GM18870 (cell line): Measurements from ENCODE around the gene KIF1C.

Experiments used
- ATAC-seq: cut with Tn5 transposase; IDR thresholded peaks from one replicate; pipeline ENCODE4 v1.9.1; 2021; ENCODE audit warnings: moderate library complexity; ENCODE audit not compliant: unreplicated experiment

The KIF1C gene

DNA sequence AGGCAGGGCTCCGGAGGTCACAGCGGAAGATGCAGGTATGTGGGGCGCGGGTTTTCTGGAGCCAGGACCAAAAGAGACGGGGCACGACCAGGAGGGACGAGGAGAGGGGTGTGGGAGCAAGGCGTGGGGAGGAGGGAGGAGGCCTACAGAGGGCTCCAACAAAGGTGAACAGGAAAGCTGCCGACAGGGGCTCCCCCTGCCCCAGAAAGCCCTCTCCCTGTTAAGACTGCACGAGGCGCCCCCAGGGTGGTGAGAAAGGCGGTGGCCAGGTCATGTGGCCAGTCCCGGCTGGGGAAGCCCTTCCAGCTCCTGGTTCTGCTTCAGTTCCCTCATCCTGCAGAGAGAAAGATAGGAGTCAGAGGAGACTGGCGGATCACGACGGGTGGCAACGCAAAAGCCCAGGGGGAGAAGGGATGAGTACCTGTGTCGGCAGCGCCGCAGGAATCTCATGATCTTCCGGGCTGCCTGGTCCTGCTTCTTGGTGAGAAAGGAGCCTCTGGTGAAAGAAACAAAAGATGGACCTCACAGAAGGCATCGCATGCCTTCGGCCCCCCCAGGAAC lies 29.2 kb upstream of the KIF1C start:
- no peak for ATAC-seq

DNA sequence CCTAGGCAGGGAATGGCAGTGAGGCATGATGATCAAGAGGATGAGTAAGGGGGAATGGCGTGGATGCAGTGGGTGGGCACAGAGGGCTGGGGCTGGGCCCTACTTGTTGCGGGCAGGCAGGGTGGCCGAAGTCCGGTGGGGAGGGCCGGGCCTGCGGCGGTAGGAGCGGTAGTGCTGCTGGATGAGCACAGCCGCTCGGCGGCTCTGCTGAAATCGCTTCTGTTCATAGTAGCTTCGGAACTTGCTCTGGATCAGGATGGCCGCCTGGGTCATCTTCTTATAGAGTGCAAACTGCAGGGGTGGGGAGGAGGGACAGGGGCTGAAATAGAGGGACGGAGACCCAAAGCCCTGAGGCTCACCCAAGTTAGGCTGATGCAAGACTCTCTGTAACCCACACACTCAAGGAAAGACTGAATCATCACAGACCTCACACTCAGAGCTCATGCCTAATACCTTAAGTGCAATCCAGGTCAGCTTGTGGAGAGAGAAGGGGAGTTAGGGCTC lies 28.7 kb upstream of the KIF1C start:
- no peak for ATAC-seq

DNA sequence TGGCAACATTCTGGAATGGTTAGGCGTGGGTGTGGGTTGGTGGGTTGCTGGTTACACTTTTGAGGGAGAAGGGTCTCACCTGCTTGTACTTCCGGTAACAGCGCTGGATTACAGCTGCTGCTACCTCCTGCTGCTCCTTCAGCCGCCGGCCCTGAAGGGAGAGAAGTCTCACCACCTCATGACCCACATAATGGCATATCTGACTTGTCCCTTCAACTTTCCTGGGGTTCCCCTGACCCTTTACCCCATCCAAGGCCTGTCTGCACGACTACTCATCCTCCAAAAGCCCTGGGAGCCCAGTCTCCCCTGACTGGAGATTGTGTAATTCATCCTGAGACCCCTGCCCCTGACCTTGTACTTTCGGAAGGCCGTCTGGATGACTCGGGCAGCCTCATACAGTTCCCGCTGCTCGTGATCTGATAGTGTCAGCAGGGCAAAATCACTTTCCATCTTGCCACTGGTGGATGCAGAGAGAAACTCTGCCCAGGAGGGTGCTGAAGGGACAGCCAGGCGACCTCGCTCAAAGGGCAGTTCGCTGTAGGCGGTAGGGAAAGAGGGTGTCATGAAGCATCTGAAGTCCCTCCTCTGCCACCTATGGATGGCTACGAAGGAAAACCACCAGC lies 28.1 kb upstream of the KIF1C start:
- no peak for ATAC-seq

GRCh38 chr17:4970273-4970672 lies 27.5 kb upstream of the KIF1C start:
- ATAC-seq: no peak

GRCh38 chr17:4971826-4972225 lies 25.9 kb upstream of the KIF1C start:
- no peak for ATAC-seq

GRCh38 chr17:4972322-4972721 lies 25.4 kb upstream of the KIF1C start:
- ATAC-seq: no peak

GRCh38 chr17:4972752-4973151 lies 25.0 kb upstream of the KIF1C start:
- ATAC-seq: no peak

DNA sequence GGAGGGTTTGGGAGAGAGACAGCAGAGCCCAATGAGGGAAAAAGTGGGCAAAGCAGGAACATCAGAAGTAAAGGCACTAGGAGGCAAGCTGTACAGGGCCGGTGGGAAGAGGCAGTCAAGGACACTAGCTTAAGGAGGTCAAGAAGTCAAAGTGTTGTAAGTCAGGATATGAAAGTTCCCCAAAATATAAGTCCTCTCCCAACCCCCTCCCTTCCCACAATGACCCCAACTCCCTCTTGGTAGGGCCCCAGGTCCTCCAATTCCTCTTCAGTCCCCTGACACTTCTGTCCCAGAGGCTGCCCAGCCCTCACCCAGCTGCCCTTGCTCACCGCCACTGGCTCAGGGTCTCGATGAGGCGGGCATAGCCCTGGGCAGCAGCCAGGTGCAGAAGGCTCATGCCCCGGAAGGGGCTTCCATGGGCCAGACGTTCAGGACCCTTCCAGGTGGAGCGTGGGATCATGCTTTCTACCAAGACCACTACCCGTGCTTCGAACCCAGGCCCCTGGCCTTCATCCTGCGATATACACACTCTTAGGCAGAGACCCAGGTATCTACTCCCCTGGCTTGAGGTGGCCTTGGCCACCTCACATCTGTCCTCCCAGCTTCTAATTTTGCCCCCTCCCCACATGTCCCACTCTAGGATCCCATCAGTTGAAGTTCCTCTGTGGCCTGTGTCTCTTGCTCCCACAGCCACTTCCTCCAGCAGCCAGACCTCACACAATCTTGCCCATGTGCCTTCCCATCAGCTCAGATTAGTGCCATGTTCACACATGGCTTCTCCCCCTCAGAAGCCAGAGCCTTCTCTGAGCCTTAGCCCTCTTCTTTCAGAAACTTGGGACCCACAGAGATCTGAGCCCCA lies 24.3 kb upstream of the KIF1C start:
- no peak for ATAC-seq

DNA sequence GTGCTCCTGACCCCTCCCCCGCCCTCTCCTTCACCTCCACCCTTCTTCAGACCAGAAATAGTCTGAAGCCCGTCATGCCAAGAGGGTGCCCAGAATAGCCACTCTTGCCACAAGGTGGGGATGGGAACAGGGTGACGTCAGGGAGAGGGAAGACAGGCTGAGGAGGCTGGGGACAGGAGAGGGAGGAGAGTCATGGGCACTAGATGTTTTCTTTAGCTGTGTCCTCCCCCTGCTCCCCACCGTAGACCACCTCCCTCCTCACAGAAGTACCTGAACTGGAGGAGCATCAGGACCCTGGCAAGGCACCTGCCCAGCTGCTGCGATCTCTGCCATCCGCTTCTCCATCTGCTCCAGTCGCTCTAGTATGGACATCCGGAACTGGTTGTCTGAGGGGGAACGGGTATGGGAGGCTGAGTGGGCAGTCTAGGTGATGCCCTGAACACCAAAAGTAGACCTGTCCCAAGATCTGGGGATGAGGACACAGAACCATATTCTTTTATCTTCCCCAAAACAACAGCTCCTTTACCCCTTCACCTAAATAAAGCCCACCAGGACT lies 23.6 kb upstream of the KIF1C start:
- no peak for ATAC-seq

DNA sequence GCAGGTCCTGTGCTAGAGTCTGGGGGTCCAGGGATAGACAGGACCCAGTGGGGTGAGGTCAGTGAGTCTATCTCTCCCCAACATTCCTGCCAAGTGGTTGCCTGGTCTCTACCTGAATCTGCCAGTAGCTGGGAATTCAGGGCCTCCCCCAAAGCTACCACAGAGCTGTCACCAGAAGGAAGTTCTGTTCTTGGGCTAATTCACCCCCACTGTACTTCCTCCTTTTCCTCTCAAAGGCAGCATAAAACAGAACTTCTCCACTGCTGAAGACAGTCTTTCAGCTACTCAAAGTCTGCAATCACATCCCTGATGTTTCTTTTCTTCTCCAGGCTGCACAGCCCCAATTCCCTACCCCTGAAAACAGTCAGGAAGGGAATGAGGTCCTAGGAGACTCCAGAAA lies 19.0 kb upstream of the KIF1C start:
- ATAC-seq: no peak

- no peak for ATAC-seq
Measured at GRCh38 chr17:4980644-4981216, 17.0 kb upstream of the KIF1C start.

DNA sequence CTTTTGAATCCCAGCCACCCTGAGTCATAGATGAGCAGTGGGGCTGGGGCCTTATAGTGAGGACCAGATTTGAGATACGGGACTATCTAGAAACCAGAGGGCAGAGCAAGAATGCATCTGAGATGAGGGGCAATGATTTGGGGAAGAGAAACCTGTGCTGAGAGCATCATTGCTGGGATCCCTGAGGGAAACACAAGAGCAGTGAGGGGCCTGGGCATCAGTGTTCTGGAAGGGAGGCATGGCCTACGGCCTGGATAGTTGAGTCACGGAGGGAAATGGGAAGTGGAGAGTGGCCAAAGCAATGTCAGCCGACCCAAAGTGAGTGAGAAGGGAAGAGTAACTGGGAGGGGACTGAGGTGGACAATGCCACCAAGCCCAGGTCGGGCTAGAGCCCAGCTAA lies 15.4 kb upstream of the KIF1C start:
- ATAC-seq: no peak

- no peak for ATAC-seq
Measured at GRCh38 chr17:4986403-4986802, 11.3 kb upstream of the KIF1C start.

GRCh38 chr17:4986951-4987766 lies 10.6 kb upstream of the KIF1C start, which contains the start of gene CAMTA2:
TSS of gene CAMTA2 (minus strand) at chr17:4987675. CDS start at chr17:4986222, 1,453 bp downstream.
- no peak for ATAC-seq

- no peak for ATAC-seq
Measured at GRCh38 chr17:4987767-4988567, 9.8 kb upstream of the KIF1C start.

GRCh38 chr17:4994081-4994595 lies 3.6 kb upstream of the KIF1C start:
- no peak for ATAC-seq

DNA sequence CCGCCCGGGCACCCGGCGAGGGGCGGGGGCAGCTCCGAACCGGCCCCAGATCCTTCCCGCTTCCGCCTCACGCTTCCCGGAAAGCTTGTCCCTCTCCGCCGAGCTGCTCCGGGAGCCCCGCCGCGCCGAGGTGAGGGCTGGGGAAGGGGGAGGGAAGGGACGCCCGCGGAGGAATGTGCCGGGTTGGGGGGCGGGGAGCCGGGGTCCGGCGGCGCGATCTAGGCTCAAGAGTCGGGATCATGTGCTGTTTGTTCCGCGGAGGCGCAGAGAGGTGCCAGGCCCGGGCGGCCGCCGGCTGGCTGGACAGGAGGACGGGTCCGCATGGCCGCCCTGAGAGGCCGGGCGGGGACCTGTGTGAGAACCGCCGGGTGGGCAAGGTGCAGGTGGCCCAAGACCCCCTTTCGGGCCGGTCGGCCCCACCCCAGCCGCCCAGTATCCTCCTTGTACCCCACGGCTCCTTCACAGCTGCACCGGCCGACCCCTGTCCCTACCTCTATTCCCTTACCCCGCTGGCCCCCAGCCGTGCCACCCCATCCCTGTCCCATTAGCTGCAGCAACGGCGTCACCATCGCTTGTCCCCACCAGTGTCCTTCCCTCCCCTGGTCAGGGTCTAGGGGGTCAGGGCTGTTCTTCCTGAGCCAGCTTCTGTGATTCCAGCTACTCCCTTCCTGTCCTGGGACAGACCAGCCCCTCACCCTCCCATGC lies 429 bp downstream of the KIF1C start:
- ATAC-seq: no peak

DNA sequence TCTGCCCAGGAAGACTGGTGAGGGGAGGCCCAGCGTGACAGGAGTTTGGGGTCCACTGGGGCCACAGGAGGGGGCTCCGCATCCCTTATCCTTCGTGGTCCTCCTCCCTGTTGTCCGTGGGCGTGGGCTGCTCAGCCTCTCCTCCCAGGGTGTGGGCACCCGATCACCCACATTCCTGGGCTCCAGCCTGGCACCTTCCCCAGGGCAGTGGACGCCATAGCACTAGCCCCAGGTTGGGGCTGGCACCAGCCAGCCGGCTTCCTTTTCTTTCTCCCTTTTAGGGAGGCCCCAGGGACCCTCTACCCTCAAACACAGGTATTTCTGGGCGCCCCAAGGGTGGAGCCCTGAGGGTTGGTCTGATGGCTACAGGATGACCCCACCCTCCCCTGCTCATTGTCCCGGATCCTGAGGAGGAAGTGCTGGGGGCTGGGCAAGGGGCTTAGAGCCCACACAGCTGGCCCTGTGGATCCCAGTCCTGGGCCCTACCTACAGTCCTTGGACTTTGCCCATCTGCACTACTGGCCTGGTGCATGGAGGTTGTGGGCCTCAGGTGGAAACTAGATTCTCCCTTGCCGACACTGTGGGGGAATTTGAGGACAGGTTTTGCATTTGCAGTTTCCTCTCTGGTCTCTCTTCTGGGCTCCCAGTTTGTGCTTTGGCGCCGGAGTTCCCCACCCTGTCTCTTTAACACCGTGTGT lies 1.1 kb downstream of the KIF1C start:
- ATAC-seq: no peak
